Stimulated activated CD8-positive, alpha-beta memory T cell treated with anti-CD3 and anti-CD28 coated beads, Interleukin-4, amount 100 ng/mL, for 1 hour (primary cell): Measurements from ENCODE around the gene SIX1.

Experiments used
- DNase-seq, 2 donors: peaks; one replicate each; pipeline ENCODE4 v3.0.0-alpha.2; 2020; ENCODE audit warnings: low read depth in 2 of 2, low spot score in 1 of 2

The SIX1 gene

DNA sequence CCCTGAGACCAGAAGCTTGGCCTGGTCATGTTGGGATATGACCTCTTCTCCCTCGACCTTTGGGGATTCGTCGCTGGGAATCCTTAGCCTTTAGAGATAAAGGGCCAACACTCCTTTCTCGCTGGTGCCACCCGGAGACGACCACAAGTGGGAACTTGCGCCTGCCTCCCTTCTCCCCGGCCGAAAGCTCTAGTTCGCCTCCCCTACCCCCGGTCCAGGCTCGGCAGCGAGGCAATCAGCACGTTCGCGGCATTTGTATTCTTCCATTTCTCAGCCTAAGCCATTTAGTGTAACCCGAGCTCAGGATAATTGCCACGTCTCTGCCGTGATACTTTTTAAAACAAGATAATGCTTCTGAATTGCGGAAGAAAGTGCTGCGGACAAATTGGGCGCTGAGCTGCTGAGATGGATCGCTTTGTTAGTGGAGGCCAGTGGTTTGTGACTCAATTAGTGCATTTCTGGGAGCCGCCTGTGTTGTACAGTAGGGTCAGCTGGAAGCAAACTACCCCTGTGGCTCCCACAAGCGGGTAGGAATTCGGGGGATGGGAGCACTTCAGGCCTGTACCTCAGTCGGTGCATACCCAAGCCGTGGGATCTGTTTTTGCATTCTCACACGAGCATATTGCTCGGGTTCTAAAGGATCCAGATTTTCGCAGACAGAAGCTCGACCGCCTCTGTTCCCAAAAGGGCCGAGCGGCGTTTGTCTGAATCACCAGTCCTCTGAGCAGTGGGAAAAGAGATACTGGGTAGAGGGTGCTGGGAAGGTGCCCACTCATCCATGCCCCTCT lies 6.8 kb upstream of the SIX1 start:
- DNase-seq, result no peak

DNA sequence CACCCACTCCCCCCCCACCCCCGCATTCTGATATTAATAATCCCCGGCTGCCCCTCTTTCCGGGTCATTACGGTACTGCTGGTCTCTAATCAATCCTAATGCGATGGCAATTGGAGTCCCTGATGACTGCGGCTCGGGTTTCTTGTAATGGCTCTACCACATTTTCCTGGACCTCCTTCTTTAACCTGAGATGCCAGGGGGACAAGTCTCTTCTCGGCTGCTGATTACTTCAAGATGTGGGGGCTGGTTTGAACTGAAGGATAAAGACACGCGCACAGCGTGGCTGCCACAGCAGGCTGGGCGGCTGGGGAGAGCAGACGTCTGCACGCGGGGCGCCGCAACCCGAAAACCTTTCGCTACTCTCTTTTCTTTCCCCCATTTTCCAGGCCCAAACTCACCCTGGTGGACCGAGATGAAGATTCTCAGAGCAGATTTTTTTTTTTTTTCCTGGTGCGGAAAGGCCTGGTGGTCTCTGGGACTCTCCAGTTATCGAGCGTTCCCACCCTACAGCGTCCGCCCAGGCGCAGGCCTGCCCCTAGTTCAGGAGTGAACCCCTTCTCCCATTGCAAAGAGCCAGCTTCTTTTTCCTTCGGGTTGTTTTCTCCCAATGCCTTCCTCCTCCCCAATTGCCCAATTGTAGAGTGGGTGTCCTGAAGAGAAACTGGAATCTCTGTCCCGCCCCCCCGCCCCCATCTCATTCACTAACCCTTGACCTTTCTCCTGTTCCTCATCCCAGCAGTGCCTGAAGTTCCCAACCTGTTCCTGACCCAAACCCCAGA lies 6.0 kb upstream of the SIX1 start:
- DNase-seq, result no peak

DNA sequence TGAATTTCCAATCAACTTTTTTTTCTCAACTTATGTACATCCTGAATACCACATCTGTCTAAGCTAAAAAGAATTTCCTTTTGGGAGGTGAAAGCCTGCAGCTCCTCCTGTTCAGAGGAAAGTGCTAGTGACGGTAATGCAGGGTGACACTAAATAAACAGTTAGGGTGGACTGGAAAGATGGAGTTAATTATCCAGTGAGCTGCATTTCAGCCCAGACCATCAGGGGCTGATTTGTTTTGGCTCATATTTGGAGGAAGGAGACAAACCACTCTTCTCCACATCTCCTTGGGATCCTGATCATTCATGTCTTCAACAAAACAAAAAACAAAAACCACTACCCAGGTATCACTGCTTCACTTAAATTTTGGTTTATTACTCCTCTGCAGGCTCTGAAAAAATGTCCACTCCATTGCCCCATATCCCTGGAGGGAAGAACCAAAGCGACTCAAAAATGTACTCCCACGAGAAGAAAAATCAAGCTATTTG lies 5.1 kb upstream of the SIX1 start:
- no peak for DNase-seq

DNA sequence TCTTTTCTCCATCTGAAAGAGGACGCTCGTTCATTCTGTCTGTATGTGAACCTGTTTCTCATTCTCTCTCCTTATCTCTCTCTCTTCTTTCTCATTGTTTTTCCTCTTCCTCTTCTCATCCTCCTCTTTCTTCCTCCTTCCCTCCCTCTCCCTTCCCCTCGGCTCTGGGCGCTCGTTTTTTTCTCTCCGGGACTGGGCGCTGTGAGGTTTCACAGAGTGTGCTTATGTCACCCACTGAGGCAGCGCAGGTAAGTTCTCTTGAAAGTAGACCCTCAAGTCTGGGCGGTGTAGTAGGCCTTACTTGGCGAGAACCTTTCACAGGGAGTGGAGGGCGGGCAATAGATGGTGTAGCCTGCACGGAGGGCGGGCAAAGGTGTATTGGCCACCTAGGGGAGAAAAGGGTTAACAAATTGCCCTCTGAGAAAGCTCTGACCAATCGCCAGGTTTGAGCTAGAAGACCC lies 4.5 kb upstream of the SIX1 start:
- no peak for DNase-seq

DNA sequence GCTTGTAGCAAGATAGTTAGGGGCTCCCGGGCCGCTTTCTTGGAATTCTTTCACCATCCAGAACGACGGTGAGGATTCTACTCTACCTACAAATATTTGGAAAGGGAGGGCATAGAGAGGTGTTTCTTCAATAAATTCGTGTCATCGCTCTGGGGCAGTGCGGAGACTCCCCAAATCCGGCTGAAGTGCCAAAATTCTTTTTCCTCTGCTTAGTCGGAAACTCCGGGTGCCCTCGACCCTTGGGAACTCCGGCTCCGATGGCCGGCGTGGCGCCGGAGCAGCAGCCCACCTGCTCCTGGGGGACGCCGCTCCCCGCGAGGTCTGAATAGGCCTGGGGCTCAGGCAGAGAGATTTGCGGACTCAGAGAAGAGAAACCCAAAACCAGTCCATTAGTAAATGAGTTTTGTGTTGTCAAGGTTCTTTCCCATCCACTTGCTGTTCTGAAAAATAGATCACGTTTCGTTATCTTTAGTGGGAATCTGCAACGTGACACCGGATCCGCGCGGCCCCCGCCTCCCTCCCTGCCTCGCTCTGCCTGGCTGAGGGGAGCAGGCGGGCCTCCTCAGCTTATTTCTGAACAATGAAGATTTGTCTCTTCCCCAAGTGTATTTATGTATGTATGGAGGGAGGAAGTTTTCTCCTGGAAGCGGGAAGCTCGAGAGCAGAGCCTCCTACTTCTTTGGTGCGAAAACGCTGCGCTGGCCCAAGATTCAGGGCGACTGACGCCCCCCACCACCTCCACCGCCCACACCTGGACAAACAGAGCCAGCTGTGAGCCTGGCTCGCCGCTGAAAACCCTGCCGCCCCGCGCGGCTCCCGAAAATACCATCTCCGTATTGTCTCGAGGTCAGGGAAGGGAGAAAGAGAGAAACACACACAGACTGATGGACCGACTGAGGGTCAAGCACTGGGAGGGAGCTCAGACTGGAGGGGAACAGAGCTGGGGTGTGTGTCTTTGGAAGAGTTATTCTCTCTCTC lies 3.7 kb upstream of the SIX1 start:
- no peak for DNase-seq

DNA sequence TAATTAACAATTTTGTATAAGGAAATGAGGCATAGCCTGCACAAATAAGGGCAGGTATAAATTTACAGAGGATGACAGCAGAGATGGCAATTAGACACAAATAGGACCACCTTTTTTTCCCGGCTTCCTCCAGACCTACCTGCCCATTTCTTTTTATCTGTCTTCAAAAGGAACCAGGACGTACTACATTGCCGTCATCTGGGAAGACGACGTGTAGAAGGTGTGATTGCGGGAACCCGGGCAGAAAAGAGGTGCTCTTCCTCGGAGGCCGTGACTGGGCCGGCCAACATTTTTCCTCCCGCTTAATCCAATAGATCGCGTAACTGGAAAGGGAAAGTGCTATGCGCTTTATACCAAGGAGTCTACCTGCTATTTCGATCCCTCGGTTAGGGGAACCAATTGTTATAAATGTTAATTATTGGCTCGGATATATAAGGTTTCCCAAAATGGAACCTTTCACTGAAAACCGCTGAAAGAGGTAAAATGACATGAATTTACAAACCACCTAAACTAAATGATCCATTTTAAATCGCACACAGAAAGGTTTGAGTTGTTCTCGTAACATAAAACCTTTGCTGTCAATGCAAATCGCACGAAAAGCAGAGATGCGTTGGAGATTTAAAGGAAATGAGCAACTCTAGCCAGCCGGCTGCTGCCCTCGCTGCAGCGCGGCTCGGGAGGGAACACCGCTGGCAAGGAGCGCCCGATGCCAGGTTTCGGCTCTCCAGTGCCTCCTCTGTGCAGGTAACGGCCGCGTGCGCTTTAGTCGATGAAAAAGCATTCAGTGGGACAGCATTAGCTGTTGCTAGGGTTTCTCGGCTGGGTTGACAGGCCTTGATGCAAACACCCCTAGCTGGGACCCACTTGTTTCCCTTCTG lies 2.8 kb upstream of the SIX1 start:
- no peak for DNase-seq

DNA sequence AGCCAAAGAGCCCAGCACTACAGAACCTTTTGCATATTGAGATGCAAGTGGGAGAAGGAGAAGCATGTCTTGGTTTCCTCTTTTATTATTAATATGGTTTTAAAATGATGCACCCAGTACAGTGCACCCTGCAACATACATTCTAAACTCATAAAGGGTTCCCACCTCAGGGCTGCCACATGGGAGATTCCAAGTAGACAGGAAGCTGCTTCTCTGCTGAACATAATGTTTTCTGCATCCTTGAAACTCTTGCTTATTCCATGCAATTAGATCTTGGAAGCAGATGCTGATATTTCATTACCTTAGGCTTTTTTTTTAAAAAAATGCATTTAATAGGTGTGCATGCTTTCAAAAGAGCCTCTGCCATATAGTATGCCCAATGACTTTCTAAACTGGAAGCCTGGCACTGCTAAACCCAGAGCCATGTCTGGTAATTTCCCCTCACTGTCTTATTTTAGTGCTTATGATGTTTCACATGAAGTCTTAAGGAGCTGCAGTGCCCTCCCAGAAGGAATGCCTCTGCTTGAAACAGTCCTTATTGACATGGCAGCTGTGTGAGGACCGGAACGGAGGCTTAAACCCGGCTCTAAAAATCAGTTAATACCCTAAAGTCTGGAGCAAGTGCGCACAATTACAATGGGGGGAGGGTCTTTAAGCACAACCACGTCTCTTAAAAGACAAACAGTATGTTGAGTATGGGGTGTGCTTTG lies 2.0 kb upstream of the SIX1 start:
- no peak for DNase-seq

DNA sequence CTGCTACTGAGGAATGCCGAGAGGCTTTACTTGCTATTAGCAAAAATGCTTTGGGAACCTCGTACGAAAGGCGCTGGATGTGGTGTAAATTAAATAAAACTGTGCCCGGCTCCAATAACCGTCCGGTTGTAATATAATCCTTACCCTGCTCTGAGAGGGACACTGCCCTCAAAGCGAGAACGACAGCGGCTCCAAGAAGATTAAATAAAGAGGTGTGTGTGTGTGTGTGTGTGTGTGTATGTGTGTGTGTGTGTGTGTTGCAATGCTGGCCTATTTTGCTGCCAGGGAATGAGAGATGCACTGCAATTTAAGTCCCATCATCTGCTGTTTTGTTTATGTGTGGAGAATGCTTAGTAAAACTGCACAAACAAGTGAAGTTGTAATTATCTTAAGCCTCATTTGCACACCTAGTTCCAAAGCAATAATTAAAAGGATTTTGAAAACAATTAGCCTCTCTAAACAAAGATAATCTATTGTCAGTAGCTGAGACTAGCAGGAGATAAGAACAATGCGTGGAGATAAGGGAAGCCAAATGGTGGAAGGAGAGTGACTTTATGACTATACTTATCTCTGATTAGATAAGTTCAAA lies 1.2 kb upstream of the SIX1 start:
- DNase-seq, result no peak

DNA sequence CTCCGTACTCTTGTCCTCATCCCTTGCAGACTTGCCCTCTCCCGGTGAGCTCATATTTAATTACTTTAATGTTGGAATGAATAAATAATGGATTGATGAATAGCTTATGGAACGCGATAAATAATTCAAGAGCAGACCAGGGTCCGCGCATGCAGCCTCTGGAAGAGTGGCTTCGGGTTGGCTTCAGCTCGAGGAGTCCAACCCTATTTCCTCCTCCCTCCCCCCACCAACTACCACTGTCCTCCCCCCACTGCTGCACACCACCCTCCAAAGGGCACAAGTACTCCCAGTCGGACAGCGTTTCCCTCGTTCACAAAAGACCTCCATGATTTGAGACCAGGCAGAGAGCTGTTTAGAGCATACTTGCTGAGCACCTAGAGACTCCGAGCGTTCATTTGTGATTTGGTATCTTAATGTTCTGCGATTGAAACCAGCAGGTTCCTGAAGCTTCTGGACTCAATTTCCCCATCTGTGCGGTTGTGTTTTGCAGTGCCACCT lies 647 bp upstream of the SIX1 start:
- DNase-seq, result no peak

DNA sequence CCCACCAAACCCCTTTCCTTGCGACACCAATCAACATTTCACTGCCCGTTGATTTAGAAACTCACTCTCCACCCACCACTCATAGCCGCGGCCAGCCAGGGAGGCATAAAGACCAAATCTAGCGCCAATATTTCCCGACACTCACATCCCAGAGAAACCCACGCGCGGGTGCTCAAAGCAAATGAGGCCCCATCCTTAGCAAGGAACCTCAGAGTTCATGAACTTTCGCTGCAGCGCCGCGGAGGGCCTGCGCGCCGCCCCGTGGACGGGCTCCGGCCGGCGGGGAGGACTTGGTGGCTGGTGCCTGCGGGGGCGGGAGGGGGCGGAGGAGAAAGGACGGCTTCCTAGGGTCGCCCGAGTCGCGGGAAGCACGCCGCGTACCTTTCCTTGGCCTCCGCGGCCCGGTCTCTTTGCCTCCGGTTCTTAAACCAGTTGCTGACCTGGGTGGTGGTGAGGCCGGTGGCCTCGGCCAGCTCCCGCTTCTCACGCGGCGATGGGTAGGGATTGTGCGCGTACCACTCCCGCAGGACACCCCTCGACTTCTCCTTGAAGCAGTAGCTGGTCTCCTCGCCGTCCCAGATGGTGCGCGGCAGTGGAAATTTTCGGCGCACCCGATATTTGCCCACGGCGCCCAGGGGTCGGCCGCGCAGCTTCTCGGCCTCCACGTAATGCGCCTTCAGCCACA lies 886 bp downstream of the SIX1 start:
- DNase-seq, result no peak

DNA sequence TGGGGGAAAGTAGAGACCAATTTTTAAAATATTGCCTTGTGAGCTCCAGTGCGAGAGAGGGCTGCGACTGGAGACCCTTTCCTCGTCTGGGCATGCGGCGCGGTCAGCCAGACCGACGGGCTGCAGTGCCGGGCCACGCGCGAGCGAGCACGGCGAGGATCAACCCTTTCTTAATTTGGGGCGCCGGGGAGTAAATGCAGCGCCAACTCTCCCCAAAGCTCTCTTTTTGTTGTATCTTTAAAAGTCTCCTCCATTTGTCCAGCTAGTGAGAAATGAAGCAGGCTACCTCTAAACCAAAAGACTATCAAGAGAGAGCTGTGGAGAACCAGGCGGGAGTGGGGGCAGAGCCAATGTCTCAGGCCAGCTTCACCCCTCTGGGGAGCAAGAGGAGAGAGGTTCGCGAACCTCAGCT lies 1.4 kb downstream of the SIX1 start:
- DNase-seq, result no peak

DNA sequence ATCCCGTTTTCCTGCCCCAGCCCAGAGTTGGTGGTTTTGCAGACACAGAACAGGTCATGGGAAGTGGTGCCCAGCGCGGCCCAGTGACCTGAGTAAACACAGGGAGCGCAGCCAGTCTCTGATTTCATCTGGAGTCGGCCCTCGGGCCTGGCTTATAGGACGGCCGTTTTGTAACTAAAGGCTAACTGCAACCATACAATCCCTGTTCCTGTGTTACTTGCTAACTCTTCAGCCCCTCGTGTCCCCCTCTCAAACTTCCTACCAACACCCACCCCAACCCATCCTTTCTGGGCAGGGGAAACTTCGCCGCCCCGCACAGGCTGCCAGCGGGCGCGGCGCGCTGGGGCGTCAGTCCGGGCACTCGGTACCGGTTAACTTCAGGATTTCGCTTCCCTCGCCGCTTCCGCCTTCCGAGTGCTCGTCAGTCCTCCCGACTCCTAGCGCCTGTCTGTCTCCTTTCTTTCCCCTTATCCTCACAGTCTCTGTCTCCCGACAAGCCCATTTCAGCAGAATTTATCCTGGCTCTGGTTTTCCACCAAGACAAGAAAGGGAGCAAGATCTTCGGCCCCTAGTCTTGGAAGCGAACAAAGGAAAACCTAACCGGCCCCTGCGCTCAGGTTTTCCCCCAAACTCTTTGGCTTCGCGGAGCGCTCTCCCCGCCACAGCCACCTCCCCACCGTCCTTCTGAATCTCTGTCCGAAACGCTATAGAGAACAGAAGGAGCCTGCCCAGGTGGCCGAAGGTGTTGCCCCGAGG lies 2.0 kb downstream of the SIX1 start:
- no peak for DNase-seq

DNA sequence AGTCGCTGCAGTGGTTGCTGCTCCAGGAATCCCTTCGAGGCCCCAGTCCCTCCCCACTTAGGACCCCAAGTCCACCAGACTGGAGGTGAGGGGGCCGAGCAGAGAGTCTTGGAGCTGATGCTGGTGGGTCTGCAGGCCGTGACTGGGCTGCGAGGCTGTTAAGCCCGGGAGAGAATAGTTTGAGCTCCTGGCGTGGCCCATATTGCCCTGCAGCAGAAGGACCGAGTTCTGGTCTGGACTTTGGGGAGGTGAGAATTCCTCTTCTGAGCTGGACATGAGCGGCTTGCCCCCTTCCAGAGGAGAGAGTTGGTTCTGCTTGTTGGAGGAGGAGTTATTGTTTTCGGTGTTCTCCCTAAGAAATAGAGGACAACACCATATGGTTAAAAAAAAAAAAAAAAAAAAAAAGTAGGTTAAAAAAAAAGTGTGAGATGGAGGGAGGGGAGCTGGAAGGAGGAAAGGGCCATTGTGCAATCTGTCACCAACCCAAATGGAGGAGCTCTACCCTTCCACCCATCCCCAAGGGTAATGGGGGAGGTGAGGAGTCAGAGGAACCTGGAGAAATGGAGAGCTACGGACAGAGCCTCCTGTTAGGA lies 3.0 kb downstream of the SIX1 start:
- DNase-seq, result no peak

DNA sequence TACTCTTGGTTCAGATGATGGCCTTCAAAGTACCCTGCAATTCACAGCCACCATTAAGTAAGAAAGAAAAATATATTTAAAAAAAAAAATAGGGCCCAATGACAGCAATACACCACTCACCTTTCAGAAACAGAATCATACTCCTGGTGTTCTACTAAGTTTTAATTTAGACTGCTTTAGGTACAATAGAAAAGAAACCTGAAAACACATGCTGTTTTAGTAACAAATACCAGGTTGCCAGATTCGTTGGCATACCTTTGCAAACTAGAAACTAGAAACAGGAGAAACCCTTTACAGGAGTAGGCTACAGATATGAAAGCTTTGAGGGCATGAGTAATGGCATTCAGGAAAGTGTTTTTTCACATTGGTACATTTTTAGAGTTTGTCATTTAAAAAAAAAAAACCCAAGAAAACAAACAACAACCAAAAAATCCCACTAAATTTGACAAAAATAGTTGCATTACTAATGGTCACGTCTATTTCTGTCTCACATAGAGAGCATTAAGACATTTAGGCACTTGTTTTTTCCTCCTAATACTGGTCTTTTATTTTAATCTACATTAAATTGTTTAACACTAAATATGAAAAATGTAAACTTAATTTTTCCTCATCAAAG lies 4.0 kb downstream of the SIX1 start:
- DNase-seq, result no peak

DNA sequence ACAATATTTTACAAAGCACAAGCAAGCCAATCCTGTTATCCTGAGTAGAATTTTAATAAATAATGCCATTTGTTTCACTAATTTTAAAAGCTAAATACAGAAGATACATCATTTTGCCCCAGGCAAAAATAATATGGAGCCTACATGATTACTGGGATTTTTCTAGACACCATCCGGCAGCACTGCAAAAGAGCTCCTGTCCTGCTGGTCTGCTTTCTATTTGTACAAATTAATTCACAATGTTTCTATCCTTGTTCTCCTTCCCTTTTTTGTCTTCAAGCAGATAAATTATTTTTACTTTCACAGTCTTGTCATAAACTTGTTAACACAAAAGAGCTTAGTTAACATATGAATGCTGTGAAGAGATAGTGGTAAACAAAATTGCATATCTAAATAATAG lies 4.6 kb downstream of the SIX1 start:
- DNase-seq, result no peak

DNA sequence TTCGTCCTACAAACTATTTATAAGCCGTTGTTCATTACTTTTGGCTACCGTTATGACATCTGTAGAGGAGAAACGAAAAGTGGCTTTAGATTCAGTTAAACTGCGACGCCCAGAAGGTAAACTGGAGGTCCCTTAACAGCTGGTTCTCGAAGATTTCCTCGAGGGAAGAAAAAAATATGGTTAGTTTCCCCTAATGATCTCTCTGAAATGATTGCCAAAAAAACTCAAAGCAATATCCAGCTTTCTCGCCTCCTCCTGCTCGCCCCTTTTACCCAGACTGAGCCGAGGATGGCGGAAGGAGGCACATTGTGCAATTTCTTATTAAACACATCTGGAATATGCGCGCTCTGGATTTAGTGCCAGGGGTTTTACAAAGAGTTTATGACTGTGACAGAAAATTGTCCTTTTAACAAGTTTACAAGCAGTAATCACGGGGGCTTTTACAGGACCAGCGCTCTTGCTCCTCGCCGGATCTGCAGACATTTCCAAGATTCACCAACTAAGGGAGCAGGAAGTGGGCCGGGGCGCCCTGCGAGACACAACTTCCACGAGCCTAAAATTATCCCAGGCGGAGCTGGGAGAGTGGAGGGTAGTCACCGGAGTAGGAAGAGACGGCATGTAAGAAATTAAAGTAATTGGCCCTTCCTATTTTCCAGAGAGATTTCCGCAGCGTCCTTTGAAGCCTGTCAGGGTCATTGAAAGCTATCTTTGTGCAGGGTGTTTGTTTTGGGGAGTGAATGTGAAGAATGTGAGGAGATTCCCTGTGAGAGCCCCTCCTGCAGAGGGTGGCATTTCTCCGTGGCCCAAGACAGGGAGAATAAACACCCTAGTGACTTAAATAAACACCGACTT lies 5.6 kb downstream of the SIX1 start:
- no peak for DNase-seq
